ENCODE measurements around the gene WDR91. TPM values are rescaled to one million over a fixed set of nuclear protein-coding genes. Genes with fewer than 3 reads are reported as not detected.
"Not testable (repeated sequence)": the region's sequence is repeated elsewhere in the genome, so short reads cannot be mapped to it uniquely, and the experiment has no call there.

The WDR91 gene
- total RNA-seq, 2 donors from 2014 or later = 36.2 to 78.3 TPM

DNA sequence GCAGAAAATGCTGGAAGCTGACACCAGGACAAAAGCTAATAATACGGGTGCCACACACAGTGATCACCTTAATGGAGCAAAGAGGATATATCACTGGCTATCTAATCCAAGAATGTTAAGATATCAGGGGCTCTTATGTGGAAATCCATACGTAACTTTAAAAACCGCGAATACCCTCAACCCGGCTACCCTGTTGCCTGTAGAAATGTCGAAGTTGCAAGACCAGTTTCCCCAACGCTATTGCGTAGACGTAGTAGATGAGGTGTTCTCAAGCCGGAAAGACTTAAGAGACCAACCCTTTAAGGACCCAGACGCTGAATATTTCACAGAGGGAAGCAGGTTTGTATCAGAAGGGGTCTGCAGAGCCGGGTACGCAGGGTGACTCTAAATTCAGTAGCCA is 33.0 kb downstream of the WDR91 start:
- no peak overlapping the region for H3K27ac ChIP-seq
- ATAC-seq (ENCODE audit: insufficient number of reproducible peaks, low FRiP score, low read depth) = no peak
- peaks cover 7% of the 10 kb centered on the region for H3K36me3 ChIP-seq

DNA sequence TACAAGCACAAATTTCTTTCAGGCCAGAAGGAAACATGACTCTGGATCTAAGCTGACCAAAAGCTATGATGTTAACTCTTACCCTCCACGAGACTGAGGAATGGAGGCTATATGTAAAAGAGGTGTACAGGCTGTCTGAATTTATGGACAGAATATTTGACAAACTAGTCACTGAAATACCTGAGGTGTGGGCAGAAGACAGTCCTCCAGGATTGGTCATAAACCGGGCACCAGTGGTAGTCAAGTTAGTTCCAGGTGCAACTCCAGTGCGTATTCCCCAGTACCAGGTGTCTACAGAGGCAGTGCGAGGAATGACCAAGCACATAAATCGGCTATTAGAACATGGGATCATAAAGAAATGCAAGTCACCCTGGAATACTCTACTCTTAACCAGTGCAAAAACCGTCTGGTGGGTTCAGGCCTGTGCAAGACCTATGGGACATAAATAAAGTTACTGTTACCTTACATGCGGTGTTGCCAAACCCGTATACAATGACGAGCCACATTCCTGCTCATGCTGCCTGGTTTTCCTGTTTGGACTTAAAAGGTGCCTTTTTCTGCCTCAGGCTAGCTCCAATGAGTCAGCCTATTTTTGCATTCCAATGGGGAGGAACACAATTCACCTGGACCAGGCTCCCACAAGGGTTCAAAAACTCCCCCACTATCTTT is 34.2 kb downstream of the WDR91 start:
- Histone ChIP-seq H3K27me3 (replicated peaks; ENCODE audit: insufficient read depth) (no peaks in the 10 kb centered on the region), H3K4me1 (ENCODE audit: control insufficient read depth in 1 of 2, low read depth in 2 of 2) (peaks cover 0 to 2% of the 10 kb centered on the region in 2 donors), H3K27ac (no peak overlapping the region), H3K4me3 (no peak overlapping the region), H3K9me3 (peaks cover 20% of the 10 kb centered on the region), H3K36me3 (no peaks in the 10 kb centered on the region)
- TF ChIP-seq CTCF (IDR thresholded peaks at IDR 0.05) = no peak
- ATAC-seq (ENCODE audit: insufficient number of reproducible peaks, low FRiP score, low read depth) = no peak
- DNase-seq (ENCODE audit: low spot score) = no peak

More for the DNA sequence above, 33.0 kb downstream of the WDR91 start:
- DNase-seq (ENCODE audit: low spot score) = no peak
- Histone ChIP-seq H3K4me3 (no peak overlapping the region), H3K9me3 (peaks cover 27% of the 10 kb centered on the region), H3K4me1 (ENCODE audit: control insufficient read depth in 1 of 2, low read depth in 2 of 2) (no peaks in the 10 kb centered on the region), H3K27me3 (replicated peaks; ENCODE audit: insufficient read depth) (no peaks in the 10 kb centered on the region)
- TF ChIP-seq CTCF (IDR thresholded peaks at IDR 0.05) = no peak

DNA sequence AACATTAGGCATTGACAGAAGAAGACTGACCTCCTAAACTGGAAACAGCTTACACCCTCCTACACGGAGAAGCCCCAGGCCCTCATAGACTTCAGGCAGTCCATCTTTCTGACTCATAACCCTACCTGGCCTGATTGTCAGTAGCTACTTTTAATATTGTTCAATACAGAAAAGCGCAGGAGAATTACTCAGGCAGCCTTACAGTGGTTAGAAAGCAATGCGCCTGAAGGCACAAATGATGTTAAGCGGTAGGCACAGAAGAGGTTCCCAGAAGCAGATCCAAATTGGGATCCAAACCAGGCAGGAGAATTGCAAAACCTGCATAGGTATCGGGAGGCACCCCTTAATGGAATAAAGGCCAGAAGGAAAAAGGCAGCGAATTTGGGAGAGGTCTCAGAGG is 35.4 kb downstream of the WDR91 start:
- Histone ChIP-seq H3K4me1 (ENCODE audit: control insufficient read depth in 1 of 2, low read depth in 2 of 2) (peaks cover 4 to 11% of the 10 kb centered on the region in 2 donors), H3K9me3 (peaks cover 8% of the 10 kb centered on the region), H3K4me3 (no peak overlapping the region), H3K27me3 (replicated peaks; ENCODE audit: insufficient read depth) (no peaks in the 10 kb centered on the region), H3K27ac (no peak overlapping the region), H3K36me3 (no peaks in the 10 kb centered on the region)
- ATAC-seq (ENCODE audit: insufficient number of reproducible peaks, low FRiP score, low read depth) (no peak), DNase-seq (ENCODE audit: low spot score) (no peak)
- no peak for TF ChIP-seq CTCF (IDR thresholded peaks at IDR 0.05)

GRCh38 chr7:135174941-135175340 is 36.4 kb downstream of the WDR91 start:
- Histone ChIP-seq H3K4me3 (no peak overlapping the region), H3K4me1 (ENCODE audit: control insufficient read depth in 1 of 2, low read depth in 2 of 2) (peaks cover 4 to 11% of the 10 kb centered on the region in 2 donors), H3K9me3 (no peaks in the 10 kb centered on the region), H3K27me3 (replicated peaks; ENCODE audit: insufficient read depth) (no peaks in the 10 kb centered on the region), H3K27ac (no peak overlapping the region), H3K36me3 (no peaks in the 10 kb centered on the region)
- no peak for ATAC-seq (ENCODE audit: insufficient number of reproducible peaks, low FRiP score, low read depth)
- no peak for DNase-seq (ENCODE audit: low spot score)
- TF ChIP-seq CTCF (IDR thresholded peaks at IDR 0.05) = no peak

- not testable (repeated sequence) for DNase-seq (ENCODE audit: low spot score); H3K36me3 ChIP-seq; H3K27me3 ChIP-seq (replicated peaks; ENCODE audit: insufficient read depth); H3K9me3 ChIP-seq; H3K4me3 ChIP-seq; ATAC-seq (ENCODE audit: insufficient number of reproducible peaks, low FRiP score, low read depth); H3K27ac ChIP-seq
- peaks cover 13 to 21% of the 10 kb centered on the region in 2 donors for H3K4me1 ChIP-seq (ENCODE audit: control insufficient read depth in 1 of 2, low read depth in 2 of 2)
These were observed 37.4 kb downstream of the WDR91 start for GRCh38 chr7:135173916-135174315.

DNA sequence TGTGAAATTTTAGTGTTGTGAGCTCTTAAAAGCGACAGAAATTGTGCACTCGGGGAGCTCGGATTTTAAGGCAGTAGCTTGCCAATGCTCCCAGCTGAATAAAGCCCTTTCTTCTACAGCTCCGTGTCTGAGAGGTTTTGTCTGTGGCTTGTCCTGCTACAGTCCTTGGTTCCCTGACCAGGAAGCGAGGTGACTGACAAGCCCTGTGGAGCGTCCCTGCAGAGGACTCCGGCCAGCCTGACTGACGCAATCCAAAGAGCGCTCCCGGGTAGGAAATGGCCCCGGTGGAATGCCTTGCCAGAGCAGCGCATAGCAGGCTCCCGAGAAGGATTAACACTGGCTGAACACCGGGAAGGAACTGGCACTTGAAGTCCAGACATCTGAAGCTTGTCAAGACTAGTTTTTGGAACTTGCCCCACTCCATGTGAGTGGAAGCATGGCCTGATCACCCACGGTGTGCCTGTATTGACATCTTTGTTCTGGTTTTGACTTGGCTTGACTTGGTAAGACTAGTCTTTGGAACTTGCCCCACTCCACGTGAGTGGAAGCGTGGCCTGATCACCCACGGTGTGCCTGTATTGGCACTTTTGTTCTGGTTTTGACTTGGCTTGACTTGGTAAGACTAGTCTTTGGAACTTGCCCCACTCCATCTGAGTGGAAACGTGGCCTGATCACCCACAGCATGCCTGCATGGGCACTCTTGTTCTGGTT is 39.6 kb downstream of the WDR91 start:
- H3K36me3 ChIP-seq; ATAC-seq (ENCODE audit: insufficient number of reproducible peaks, low FRiP score, low read depth); DNase-seq (ENCODE audit: low spot score); H3K27me3 ChIP-seq (replicated peaks; ENCODE audit: insufficient read depth); H3K9me3 ChIP-seq: not testable (repeated sequence)
- H3K27ac ChIP-seq = peak overlapping the region; percentile 94 to 95
- H3K4me3 ChIP-seq = peak overlapping the region; percentile 96
- H3K4me1 ChIP-seq (ENCODE audit: control insufficient read depth in 1 of 2, low read depth in 2 of 2) = peaks cover 22 to 37% of the 10 kb centered on the region in 2 donors

- H3K4me1 ChIP-seq (ENCODE audit: control insufficient read depth in 1 of 2, low read depth in 2 of 2) = peaks cover 22 to 43% of the 10 kb centered on the region in 2 donors
- peak; percentile 11 for ATAC-seq (ENCODE audit: insufficient number of reproducible peaks, low FRiP score, low read depth)
- DNase-seq (ENCODE audit: low spot score) = not testable (repeated sequence)
These were observed 40.3 kb downstream of the WDR91 start for GRCh38 chr7:135170998-135171481.

More at GRCh38 chr7:135170998-135171481, 40.3 kb downstream of the WDR91 start:
- Histone ChIP-seq H3K27ac (peak overlapping the region; percentile 94 to 95), H3K4me3 (peak overlapping the region; percentile 96), H3K36me3 (peaks cover 15% of the 10 kb centered on the region)
- not testable (repeated sequence) for H3K9me3 ChIP-seq; H3K27me3 ChIP-seq (replicated peaks; ENCODE audit: insufficient read depth)

Data from thoracic aorta (tissue), 2 donors.